Lower leg skin (tissue), 3 donors: Measurements from ENCODE around the gene ZFP62.

Experiments used
- CTCF ChIP-seq, 3 donors: fragments of 450-650 bp; IDR thresholded peaks; one replicate each; pipeline ENCODE4 v1.5.1; 2016; ENCODE audit warnings: antibody characterized with exemption in 3 of 3, mild to moderate bottlenecking in 3 of 3, moderate library complexity in 2 of 3
- POLR2A ChIP-seq, 2 donors: fragments of 450-650 bp; IDR thresholded peaks; one replicate each; pipeline ENCODE4 v1.6.1; 2016 to 2017; ENCODE audit warnings: antibody characterized with exemption in 2 of 2, mild to moderate bottlenecking in 1 of 2, moderate library complexity in 1 of 2

- TF ChIP-seq CTCF (IDR thresholded peaks at IDR 0.05) (no peak), POLR2A (IDR thresholded peaks at IDR 0.05) (no peak)
Measured at GRCh38 chr5:180849827-180850226, 11.2 kb downstream of the ZFP62 start.
